HG02571 (cell line): ENCODE data around the gene EPHB1.

Experiments
- ATAC-seq: cut with Tn5 transposase; IDR thresholded peaks from one replicate; pipeline ENCODE4 v1.9.1; 2021; ENCODE audit warnings: mild to moderate bottlenecking, moderate library complexity; ENCODE audit not compliant: unreplicated experiment

The EPHB1 gene

DNA sequence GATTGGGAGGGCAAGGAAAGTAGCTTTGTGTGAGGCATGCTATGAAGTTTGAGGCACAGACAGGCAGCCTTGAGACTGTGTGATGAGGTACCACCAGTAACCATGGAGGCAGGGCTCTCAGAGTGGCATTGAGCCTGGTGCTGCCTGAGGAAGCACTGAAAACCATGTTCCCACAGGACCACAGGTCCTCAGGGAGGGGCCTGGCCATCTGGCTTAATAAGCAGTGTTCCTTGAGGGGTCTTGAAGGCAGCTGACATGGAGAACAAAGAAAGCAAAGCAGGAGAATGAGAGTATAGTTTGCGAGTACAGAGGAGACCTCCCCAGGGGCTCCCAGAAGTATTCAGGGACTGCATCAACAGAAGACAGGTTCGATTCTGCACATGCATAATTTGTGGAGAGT is 346.6 kb downstream of the EPHB1 start:
- ATAC-seq: no peak

DNA sequence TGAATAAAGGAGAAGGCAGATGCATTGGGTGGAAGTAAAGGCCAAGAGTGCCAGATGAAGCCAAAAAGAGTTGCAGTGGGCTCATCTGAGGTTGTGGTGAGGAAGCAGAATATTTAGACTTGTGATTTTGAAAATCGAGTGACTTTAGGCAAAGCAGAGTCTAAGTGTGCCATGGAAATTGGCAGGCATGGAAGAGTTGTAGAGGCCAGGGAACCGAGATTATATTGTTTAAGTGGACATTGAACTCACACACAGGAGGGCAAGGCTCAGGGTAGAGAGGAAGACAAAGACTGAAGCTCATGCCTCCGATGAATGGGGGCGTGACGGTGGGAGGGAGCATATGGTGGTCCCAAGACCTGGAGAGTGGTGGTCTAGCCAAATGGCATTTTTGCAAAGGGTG is 347.5 kb downstream of the EPHB1 start:
- no peak for ATAC-seq

DNA sequence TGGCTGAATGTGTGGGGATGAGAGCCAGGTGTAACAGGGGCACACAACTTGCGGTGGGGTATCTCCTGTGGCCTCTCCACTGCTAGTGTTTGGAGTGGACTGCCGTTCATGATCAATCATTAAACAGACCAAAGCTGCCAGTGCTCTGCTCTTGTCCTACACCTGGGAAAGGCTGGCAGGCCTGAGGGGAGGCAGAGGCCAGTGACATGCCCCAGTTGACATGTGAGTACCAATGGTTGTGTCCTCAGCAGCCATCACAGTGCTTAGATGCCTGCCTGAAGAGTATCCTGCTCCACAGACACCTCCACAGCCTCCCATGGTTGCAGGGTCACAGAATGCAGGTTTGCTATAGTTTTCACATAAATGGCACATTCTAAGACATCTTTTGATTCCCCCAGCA is 348.4 kb downstream of the EPHB1 start:
- no peak for ATAC-seq

DNA sequence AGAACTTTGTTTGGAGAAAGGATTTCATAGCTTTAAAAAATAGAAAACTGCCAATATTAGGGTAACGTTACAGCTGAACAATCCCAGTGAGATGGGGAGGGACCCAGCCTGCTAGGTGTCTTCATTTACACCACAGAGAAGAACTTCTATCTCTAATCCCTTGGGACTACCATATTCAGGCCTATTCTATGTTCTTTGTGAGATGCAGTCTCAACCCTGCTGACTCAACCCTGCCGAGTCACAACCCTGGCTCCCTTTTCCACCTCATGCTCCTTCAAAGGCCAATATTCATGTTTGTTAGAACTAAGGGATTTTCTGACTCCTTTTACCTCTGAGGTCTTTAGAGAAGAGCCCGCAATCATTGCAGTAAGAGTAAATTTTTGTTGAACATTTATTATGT is 350.5 kb downstream of the EPHB1 start:
- ATAC-seq: no peak

DNA sequence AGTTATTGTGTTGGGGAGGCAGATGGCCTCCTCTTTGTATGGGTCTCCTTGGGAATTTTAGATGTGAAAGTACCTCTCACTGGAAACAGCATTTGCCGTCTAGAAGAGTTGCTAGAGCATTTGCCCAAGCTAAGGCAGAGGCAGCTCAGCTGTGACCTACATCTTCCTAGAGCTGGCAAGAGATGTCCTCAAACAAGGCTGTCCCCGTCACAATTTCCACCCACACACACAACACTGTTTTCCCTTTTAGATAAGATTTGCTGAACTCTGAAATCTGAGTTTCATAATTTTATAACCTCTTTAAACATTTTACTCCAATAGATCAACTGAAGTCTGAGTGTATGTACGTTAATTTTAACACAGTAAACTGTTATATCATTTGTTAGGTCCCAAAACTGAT is 352.6 kb downstream of the EPHB1 start:
- no peak for ATAC-seq

DNA sequence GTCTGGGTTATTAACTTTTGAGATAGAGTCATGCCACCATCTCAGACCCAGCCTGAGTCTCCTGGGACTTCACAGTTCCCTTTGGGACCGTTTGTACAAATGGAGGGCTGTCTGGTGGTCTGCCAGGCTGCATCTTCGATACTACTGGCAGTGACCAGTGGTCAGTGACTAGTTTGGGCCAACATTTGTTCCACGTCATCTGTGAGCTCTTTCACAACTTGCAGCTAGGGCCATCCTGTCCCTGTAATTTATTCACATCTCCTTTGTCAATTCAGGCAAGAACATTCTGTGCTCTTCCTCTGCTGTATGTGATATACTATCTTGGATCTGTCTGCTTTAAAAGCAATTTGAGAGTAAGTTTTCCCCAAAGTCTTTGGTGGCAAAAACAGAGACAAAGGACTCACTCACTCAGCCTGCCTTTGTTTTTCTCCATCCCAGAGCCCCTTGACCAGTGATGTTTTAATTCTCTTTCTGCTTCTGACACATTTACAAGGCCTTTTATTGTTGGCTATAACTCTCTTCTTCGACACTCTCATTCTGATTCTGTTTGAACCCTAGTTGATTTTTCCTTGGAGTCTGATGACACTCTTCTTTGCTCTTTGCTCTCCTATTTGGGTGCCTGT is 353.4 kb downstream of the EPHB1 start:
- no peak for ATAC-seq

DNA sequence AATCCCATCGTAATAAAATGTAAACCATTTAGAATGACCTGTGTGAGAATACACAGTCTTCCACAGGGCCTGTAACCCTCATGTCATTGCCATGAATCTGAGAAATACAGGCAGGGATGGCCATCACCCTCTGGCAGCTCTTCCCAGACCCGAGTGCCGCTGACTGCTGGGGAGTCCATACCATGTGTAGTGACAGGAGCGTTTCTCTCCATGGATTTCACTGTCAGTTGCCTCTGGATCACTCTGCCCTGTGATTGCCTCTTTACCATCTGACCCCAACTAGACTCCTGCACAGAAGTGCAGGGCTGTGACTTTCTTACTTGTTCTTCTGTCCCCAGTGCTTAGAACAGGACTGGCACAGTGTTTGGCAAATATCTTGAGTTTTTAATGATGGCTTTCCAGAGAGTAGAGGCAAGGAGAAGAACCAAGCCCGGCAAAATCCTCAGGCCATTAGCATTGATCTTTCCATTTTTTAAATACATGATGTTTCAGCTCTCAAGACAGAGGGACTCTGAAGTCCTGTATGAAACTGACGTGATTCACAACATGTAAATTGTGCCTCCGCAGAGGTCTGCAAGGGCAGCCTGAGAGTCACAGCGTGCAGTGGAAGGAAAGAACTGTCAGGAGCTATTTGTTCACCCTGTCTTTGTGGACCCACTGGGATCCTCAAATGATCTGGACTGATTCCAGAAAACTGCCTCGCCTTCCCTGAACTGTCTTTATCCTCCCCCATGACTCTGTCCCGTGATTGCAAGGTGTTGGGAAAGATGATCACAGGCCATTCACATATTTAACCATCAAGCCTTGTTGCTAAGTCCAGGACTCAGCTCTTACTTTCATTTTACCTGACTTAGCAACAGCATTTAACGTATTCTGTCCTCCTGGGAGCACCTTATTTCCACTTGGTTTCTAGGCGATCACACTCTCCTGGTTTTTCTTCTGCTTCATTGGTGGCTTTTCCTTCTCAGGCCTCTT is 354.9 kb downstream of the EPHB1 start:
- no peak for ATAC-seq

DNA sequence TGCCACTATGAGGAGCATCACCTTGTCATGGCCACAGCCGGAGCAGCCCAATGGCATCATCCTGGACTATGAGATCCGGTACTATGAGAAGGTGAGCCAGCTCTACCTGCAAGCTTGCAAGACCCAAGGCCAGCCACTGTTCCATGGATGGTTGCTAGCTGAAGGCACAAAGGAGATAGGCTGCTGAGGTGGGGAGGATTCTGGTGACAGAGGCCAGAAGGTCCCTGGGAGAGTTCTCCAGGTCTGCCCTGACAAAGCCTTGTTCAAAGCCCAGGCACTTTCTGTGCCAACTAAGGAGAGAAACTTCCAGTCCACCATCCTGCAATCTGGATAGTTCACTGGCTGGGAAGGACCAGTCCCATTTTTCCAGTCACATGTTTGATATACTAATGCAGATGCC is 359.1 kb downstream of the EPHB1 start:
- no peak for ATAC-seq

DNA sequence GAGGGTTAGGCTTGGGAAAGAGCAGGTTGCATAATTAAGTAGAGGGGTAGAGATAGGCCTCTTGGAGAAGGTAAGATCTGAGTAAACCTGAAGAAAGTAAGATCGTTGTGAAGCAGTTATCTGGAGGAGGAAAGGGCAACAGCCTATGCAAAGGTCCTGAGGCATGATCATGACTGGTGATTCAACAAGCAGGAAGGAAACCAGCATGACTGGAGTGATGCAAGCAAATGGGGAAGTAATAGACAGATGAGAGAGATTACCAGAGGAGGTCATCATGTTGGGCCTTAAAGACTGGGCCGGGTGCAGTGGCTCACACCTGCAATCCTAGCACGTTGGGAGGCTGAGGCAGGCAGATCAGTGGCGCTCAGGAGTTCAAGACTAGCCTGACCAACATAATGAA is 360.2 kb downstream of the EPHB1 start:
- no peak for ATAC-seq

DNA sequence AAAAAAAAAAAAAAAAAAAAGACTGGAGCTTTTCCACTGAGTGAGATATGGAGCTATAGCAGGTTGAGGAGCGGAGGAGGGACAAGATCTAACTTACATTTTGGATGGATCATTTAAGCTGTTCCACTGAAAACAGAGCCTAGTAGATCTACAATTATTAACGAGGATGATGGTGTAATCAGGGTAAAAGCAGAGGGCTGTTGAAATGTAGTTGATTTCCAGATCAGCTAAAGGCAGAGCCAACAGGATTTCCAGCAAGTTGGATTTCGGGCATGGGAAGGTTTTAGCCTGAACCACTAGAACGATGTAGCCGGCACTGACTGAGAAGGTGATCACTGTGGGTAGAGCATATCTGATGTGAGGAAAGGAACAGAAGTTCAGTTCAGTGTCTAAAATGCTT is 360.7 kb downstream of the EPHB1 start:
- no peak for ATAC-seq

DNA sequence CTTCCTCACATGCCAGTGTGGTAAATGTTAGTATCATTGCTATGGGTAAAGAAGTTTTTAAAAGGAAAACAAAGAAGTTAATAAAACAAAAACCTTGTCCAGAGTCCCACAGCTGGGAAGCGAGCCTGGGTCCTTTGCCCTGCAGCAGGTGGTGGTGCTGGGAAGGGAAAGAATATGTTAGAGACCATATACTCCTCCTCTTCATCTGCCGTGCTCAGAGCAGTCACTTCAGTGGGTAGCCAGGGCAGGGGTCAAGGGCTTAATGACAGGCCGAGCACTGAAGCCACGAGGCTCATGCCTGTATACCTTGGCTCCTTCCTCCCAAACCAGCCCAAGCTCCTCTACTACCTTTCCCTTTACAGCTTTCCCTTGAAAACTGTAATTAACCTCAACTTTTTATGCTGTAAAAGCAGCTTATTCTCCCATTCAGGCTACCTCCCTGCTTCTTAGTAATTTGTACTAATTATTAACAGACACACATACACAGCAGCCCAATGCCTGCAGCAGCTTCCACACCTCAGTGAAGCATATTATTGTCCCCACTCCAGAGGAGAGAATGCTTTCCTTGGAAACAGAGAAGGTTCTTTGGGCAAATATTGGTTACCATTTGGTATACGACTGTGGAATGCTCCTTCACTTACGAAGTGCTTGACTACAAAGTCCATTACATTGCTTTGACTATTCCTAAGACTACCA is 362.1 kb downstream of the EPHB1 start:
- ATAC-seq: no peak

DNA sequence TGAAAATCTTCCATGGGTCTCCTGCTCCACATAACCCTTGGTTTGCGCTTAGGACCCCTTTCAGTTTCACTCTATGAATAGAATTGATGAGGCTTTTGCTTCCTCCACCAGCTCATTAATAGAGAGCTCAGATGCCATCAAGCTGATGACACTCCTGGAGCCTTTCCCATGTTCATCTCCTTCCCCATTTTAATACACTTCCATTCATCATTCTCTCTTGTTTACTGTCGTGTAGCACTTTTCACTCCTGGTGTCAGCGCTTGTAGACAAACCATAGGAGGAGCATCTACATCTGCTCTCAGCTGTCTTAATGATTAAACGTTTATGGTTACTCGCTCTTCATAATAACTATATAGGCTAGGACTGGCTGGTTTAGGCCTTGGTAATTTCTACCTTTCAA is 363.5 kb downstream of the EPHB1 start:
- no peak for ATAC-seq

DNA sequence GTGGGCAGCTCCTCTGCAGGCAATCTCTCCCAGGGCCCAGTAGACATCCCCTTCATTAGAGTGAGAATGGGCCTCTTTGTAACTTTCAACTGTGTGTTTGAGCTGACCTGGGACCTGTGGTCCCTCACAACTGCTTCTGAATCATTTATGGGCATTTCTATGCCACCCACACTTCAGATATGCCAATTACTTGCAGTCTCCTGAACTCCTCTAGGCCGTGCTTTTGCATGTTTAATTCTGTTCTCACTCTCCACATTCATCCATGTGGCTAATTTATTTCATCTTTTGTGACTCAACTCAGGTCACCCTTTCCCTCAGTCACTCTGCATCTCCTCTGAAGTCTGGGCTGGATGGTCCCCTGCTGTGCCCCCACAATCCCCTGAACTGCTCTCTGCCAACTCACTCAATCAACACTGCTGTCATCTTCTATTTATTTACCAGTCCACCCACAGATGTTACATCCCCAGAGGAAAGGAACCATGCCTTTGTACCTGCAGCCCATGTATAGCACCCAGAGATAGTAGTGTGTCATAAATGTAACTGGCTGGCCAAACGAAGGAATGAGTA is 364.7 kb downstream of the EPHB1 start:
- no peak for ATAC-seq

DNA sequence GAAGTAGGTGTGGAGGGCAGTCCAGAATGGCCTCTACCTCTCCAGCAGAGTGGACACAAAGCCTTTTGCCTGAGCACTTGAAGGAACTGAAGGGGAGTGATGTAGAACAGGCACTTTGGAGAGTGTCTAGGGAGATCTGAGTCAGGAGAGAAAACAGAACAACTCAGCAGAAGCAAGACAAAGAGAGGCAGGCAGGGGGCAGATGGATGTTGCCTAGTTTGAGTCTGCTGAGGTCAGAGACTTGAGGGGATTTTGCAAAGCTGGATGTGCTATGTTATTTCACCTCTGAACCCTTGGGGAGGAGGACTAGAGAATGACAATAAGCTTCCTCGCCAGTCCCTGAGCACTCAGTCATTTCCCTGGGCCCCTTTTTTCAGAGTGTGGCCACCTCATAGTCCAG is 366.4 kb downstream of the EPHB1 start:
- ATAC-seq: no peak

DNA sequence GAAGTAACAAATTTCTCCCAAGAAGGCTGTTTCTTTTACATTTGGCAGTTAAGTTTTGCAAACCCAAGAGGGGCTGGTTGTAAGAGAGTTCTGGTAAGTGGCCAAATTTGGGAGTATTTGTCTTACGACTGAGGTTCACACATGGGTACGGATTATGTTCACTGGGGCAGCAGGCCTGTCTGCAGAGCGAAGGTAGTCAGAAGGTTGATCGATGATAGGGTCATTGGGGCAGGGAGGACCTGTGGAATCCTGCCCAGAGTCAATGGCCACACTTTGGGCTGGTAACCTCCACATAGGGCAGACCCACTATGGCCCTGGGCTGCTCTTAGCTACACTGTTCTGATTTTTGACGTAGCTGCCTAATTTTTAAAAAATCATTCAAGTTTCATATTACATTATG is 368.6 kb downstream of the EPHB1 start:
- no peak for ATAC-seq

DNA sequence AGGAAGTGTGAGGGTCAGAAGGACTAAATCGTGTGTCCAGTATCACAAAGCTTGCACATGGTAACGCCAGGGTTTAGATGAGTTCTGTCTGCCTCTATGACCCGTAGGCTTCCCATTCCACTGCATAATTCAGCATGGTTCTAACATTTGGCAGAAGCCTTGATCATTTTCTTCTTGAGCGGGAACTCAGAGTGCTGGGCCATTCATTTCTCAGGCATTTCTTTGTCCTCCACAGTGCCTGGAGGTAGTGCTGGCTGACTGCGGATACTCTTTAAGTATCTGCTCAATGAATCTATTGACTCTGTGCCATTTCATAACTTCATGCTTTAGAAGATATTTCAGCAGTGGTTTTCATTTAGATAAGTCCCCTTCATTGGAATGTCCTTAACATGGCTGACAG is 370.2 kb downstream of the EPHB1 start:
- no peak for ATAC-seq

DNA sequence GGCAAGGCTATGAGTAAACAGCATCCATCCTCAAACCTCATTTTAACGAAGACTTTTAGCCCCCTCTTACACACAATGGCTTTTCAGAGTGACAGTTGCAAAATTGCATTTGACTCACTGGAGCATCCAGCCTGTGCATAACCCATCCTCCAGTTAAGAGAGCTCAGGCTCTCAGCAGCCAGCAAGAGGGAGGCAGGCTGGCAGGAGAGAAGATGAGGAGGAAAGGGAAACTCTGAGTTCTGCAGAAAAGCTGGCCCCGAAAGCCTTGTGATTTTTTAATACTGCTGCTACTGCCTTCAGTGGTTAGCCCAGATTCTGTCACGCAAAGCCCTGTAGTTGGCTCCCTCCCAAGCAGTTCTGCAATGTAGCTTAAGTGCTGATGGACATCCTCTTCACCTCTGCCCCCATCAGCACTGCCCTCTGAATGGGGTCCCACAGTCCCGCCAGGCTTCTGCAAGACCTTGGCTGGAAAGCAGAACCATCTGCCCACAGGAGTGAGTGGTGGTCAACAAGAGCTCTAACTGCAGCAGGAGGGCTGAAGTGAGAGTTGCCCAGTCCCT is 371.3 kb downstream of the EPHB1 start:
- no peak for ATAC-seq

DNA sequence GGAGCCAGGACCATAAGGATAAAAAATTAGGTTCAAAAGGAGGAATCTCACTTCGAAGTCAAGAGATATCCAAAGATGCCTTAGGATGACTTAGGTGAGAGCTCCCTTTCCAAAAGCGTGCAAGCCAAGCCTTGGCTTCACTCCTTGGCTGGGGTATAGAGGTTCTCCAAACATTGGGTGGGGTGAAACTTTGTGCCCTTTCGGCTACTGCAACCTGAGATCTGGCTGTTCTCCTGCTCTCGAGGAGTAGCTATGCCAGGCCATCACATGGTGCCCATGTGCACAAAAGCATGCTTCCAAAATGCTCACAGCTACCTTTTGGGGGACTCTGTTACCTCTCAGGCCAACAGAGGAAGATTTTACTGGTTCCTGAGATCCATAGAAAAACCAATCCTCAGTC is 373.8 kb downstream of the EPHB1 start:
- no peak for ATAC-seq

DNA sequence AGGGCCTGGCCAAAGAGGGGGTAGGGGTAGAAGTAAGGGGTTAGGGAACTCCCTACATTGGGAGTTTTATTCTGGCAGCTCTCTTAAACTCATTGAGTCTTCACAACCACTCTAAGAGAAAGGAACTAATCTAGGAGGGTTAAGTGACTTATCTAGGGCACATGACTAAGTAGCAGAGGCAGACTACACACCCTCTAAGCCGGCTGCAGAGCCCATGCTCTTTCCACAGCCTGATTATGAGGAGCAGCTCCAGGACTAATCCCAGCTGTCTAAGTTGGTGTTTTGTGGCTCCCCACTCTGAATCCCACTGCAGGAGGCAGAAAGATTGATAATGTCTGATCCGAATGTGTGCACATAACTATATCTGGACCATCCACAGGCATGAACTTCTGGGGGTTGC is 374.6 kb downstream of the EPHB1 start:
- ATAC-seq: no peak

DNA sequence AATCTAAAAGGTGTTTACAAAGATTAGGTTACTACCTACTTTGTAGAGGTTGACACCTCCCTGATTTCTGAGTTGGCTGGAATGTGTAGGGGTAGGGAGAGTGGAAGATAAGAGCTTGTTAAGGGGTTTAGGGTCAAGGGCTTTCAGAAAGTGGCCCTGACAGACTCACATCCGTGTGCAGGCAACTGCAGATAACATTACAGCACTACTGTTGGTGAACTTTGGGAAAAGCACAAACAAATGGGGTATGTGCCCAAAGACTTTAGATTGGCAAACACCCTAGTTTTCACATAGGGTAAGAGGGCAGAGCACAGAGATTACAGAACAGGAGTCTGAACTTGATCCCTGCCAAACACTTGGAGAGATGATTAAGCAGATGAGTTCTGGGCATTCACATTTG is 375.7 kb downstream of the EPHB1 start:
- ATAC-seq: no peak

DNA sequence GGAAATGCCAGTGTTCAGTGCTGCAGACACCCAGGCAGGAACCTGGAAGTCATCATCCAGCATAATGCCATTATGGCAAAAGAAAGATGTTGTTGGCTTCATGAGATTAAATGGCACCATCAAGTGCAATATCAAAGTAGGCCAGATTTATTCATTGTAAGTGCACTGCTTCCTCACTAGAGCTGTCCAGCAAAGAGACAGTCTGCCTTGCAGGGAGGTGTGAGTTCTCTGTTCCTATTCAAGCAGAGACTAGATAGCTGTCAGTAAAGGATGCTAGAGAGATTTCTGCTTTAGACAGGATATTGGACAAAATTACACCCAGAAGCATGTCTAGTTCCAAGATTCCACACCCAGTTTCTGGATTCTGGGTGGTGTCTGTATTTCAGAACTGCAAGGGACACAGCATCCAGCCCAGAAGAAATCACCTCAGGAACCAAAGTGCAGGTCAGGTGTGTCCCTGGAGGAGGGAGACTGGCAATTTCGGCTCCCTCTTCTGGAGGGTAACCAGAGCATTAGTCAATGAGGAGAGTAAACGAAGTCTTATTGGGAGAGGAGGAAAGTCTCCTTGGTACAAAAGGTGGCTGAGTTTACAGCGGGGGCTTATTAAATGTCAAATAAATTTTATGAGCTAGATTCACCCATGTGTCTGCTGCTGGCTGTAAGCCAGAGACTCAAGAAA is 377.3 kb downstream of the EPHB1 start:
- ATAC-seq: no peak
